Activated CD8-positive, alpha-beta T cell treated with anti-CD3 and anti-CD28 coated beads for 36 hours (primary cell): ENCODE data around the gene HPCAL1. TPM values are rescaled to one million over a fixed set of nuclear protein-coding genes. Genes with fewer than 3 reads are reported as not detected.

Source experiments
- ATAC-seq: fragments of 200-7000 bp; cut with Tn5 transposase; one replicate; pipeline ENCODE4 v1.10.0; 2021; ENCODE audit warnings: mild to moderate bottlenecking, moderate library complexity
- CTCF ChIA-PET: fragments of 350-600 bp; sonication (Branson Sonifier 250); formaldehyde crosslinking; loops from one replicate; lab custom pipeline; 2021; ENCODE audit warnings: antibody characterized with exemption; lab: Charles Lee
- POLR2A ChIA-PET: fragments of 350-600 bp; sonication (Branson Sonifier 250); formaldehyde crosslinking; loops from one replicate; lab custom pipeline; 2021; ENCODE audit warnings: antibody characterized with exemption; lab: Charles Lee
- DNase-seq: peaks from one replicate; pipeline ENCODE4 v3.0.0-alpha.2; 2020
- H3K27ac Mint-ChIP-seq: one replicate; pipeline ENCODE4 v1.8.0; 2021; ENCODE audit warnings: mild to moderate bottlenecking, mixed read lengths
- H3K27me3 Mint-ChIP-seq: one replicate; pipeline ENCODE4 v1.8.0; 2021; ENCODE audit warnings: mixed read lengths
- H3K36me3 Mint-ChIP-seq: one replicate; pipeline ENCODE4 v1.8.0; 2021; ENCODE audit warnings: low read depth, mixed read lengths
- H3K4me1 Mint-ChIP-seq: one replicate; pipeline ENCODE4 v1.8.0; 2021; ENCODE audit warnings: low read depth, mixed read lengths
- H3K4me3 Mint-ChIP-seq: one replicate; pipeline ENCODE4 v1.8.0; 2021; ENCODE audit warnings: mild to moderate bottlenecking, moderate library complexity, mixed read lengths
- H3K9me3 Mint-ChIP-seq: one replicate; pipeline ENCODE4 v1.8.0; 2021; ENCODE audit warnings: mixed read lengths
- intact Hi-C: fragments of 100-400 bp; cut with micrococcal nuclease; formaldehyde crosslinking; loops from one replicate; pipeline ENCODE4 v1.10.0; 2022
- total RNA-seq, 2 experiments: library from RNA; stranded (reverse); gene quantifications; one replicate each; pipeline ENCODE4 v1.2.3, GENCODE V29; 2021
- TF ChIP-seq, protein P1 (sequence below): fragments of 200-600 bp; IDR thresholded peaks from one replicate; pipeline ENCODE4 v1.8.0; 2022; ENCODE audit warnings: antibody characterized with exemption, mild to moderate bottlenecking

HPCAL1 gene
- total RNA-seq, 2 experiments from 2014 or later = 166 to 170 TPM

DNA sequence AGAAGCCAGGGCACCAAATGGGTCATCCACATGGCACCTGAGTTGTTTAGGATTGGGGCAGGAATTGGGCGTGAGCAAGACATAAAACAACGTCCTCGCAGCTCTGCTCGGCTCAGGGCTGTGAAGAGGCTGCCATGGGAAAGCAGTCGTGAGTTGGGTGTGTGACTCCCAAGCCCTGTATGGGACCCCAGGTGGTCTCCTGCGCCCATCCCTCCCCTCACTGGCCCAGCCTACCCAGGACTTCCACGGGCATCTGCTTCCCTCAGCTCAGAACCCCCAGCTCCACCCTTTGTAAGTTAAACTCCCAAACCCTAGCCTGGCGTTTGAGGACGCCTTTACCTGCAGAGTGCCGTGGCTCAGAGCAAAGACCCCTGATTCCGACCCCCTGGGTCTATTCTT is 23.2 kb upstream of the HPCAL1 start:
- intact Hi-C loops = no loop called here
- no peaks in the 10 kb centered on the region for H3K9me3 Mint-ChIP-seq

DNA sequence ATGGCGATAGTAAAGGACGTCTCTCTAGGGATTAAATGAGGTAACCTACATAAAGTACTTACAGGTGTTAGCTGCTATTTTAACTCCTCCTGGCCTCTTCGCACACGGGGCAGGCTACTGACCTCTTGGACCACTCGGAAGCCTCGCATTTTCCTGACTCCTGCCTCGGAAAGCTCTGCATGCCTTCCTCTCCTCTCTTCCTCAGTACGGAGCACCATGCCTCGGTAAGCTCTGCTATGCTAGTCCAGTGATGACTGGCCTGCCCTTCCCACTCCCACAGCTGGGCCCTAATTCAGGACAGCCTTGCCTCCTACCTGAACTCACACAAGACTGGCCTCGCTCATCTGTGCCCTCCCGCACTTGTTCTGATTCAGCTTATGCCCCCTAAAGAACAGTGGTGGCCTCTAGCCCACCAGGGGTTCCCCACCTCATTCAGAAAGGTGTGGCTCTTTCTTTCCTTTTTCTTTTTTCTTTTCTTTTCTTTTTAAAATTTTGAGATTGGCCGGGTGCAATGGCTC is 22.7 kb upstream of the HPCAL1 start:
- peaks cover 19% of the 10 kb centered on the region for H3K4me1 Mint-ChIP-seq
- CTCF ChIA-PET = interaction anchor here (1.5 to 3.9 kb wide), 3 partner anchors 129 to 208 kb away, joined by 3 to 20 read pairs (median 7); no protein-coding TSS in a partner anchor
- H3K27me3 Mint-ChIP-seq = no peaks in the 10 kb centered on the region
- DNase-seq (no peak), ATAC-seq (no peak)
- intact Hi-C loops = no loop called here
- H3K36me3 Mint-ChIP-seq = no peaks in the 10 kb centered on the region
- no peaks in the 10 kb centered on the region for H3K9me3 Mint-ChIP-seq
- no peak overlapping the region for H3K27ac Mint-ChIP-seq
- TF ChIP-seq, protein P1, sequence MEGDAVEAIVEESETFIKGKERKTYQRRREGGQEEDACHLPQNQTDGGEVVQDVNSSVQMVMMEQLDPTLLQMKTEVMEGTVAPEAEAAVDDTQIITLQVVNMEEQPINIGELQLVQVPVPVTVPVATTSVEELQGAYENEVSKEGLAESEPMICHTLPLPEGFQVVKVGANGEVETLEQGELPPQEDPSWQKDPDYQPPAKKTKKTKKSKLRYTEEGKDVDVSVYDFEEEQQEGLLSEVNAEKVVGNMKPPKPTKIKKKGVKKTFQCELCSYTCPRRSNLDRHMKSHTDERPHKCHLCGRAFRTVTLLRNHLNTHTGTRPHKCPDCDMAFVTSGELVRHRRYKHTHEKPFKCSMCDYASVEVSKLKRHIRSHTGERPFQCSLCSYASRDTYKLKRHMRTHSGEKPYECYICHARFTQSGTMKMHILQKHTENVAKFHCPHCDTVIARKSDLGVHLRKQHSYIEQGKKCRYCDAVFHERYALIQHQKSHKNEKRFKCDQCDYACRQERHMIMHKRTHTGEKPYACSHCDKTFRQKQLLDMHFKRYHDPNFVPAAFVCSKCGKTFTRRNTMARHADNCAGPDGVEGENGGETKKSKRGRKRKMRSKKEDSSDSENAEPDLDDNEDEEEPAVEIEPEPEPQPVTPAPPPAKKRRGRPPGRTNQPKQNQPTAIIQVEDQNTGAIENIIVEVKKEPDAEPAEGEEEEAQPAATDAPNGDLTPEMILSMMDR = no peak
- POLR2A ChIA-PET = no interaction called here
- no peak overlapping the region for H3K4me3 Mint-ChIP-seq

More for the DNA sequence above, 23.2 kb upstream of the HPCAL1 start:
- H3K4me1 Mint-ChIP-seq = peaks cover 19% of the 10 kb centered on the region
- DNase-seq (no peak), ATAC-seq (no peak)
- no peaks in the 10 kb centered on the region for H3K27me3 Mint-ChIP-seq
- CTCF ChIA-PET = interaction anchor here (1.5 to 3.9 kb wide), 4 partner anchors 19 to 207 kb away, joined by 3 to 20 read pairs (median 6); no protein-coding TSS in a partner anchor
- H3K27ac Mint-ChIP-seq = no peak overlapping the region
- POLR2A ChIA-PET = no interaction called here
- H3K4me3 Mint-ChIP-seq = no peak overlapping the region
- TF ChIP-seq, protein P1 = no peak
- no peaks in the 10 kb centered on the region for H3K36me3 Mint-ChIP-seq

DNA sequence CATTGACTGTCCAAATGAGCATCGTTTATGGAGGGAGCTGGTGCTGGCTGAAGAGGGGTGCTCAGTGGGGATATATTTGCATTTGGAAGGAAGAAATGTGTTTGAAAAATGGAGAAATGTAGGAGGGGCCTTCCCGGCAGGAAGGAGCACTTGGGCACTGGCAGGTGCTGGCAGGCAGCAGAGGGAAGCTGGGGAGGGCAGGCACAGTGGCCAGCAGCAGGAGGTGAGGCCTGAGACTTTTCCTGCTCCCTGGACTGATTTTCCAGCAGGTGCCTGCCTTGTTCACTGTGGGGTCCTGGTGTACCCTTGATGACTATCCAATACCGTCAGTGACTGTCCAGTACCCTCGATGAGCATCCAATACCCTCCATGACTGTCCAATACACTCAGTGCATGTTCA is 20.8 kb upstream of the HPCAL1 start:
- POLR2A ChIA-PET = no interaction called here

DNA sequence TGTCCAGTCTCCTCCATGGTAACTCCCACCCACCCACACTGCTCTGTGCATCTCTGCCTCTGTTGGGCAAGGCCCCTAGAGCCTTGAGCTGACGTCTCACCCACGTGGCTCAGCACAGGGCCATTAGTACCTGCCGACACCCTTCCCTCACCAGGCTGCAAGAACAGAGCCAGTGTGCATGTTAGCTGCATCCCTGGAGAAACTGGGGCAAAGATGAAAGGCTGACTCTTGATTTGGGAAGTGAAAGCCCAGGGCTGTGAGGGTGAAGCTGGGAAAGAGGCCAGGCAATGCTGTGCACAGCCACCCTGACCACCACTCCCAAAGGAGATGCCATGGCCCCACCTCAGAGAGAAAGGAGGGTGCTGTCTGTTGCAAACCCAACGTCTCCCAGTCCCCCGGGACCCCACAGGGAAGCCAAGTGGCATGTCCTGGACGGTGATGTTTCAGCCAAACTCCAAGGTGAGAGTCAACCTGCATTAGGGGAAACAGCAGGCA is 20.0 kb upstream of the HPCAL1 start:
- no peaks in the 10 kb centered on the region for H3K36me3 Mint-ChIP-seq
- CTCF ChIA-PET = no interaction called here
- no peak overlapping the region for H3K4me3 Mint-ChIP-seq
- TF ChIP-seq, protein P1 = no peak
- no peaks in the 10 kb centered on the region for H3K9me3 Mint-ChIP-seq
- no peaks in the 10 kb centered on the region for H3K27me3 Mint-ChIP-seq
- peaks cover 17% of the 10 kb centered on the region for H3K4me1 Mint-ChIP-seq
- intact Hi-C loops = no loop called here
- no peak overlapping the region for H3K27ac Mint-ChIP-seq
- POLR2A ChIA-PET = no interaction called here
- ATAC-seq (no peak), DNase-seq (no peak)

More for the DNA sequence above, 20.8 kb upstream of the HPCAL1 start:
- intact Hi-C loops = no loop called here
- DNase-seq = no peak
- no peaks in the 10 kb centered on the region for H3K9me3 Mint-ChIP-seq
- TF ChIP-seq, protein P1 = no peak
- H3K4me3 Mint-ChIP-seq = no peak overlapping the region
- H3K36me3 Mint-ChIP-seq = no peaks in the 10 kb centered on the region
- CTCF ChIA-PET = no interaction called here
- ATAC-seq = no peak
- no peak overlapping the region for H3K27ac Mint-ChIP-seq
- H3K4me1 Mint-ChIP-seq = peaks cover 19% of the 10 kb centered on the region
- H3K27me3 Mint-ChIP-seq = no peaks in the 10 kb centered on the region
